Adrenal gland (tissue), 12 donors: ENCODE results near the gene MEOX1. TPM values are rescaled to one million over a fixed set of nuclear protein-coding genes. Genes with fewer than 3 reads are reported as not detected.
"Not testable (repeated sequence)": the region's sequence is repeated elsewhere in the genome, so short reads cannot be mapped to it uniquely, and the experiment has no call there.

Experiments used
- DNase-seq, 7 donors: peaks; one replicate each; pipeline ENCODE4 v3.0.0-alpha.2; 2019 to 2020
- H3K27ac ChIP-seq, 5 donors: fragments of 200-600 bp; sonication (generic) in 4 of 5; 1 replicate in 3 of 5; 2 replicates in 2 of 5; pipeline versions ENCODE4 v1.5.1 to v1.8.0; 2016 to 2020; ENCODE audit warnings: mild to moderate bottlenecking in 1 of 5
- H3K27me3 ChIP-seq: fragments of 200-600 bp; 2 replicates; pipeline ENCODE4 v1.8.0; 2021
- H3K36me3 ChIP-seq, 2 donors: fragments of 200-600 bp; replicated peaks in 1 of 2; 1 replicate in 1 of 2; 2 replicates in 1 of 2; pipeline versions ENCODE4 v1.5.1 to v1.8.0; 2018 to 2022
- H3K4me1 ChIP-seq, 2 donors: fragments of 200-600 bp; replicated peaks in 1 of 2; 1 replicate in 1 of 2; 2 replicates in 1 of 2; pipeline versions ENCODE4 v1.5.1 to v1.8.0; 2018 to 2021
- H3K4me3 ChIP-seq, 4 donors: fragments of 200-600 bp; sonication (generic) in 3 of 4; one replicate each; pipeline ENCODE4 v1.5.1; 2016 to 2018
- H3K9me3 ChIP-seq, 3 donors: fragments of 200-600 bp; sonication (generic) in 1 of 3; replicated peaks in 1 of 3; 1 replicate in 2 of 3; 2 replicates in 1 of 3; pipeline versions ENCODE4 v1.5.1 to v1.8.0; 2016 to 2021
- CTCF ChIP-seq, 6 experiments: fragments of 450-650 bp in 4 of 6; fragments of 200-600 bp in 2 of 6; sonication (generic) in 1 of 6; IDR thresholded peaks; 1 replicate in 5 of 6; 2 replicates in 1 of 6; pipeline versions ENCODE4 v1.5.1 to v1.8.0; 2016 to 2021; ENCODE audit warnings: antibody characterized with exemption in 6 of 6, mild to moderate bottlenecking in 2 of 6, moderate library complexity in 1 of 6
- POLR2A ChIP-seq, 2 donors: fragments of 450-650 bp; IDR thresholded peaks; one replicate each; pipeline ENCODE4 v1.6.1; 2017; ENCODE audit warnings: antibody characterized with exemption in 2 of 2, mild to moderate bottlenecking in 2 of 2, moderate library complexity in 1 of 2
- WGBS, 4 donors: extraction: QIAGEN DNeasy Blood & Tissue Kit in 2 of 4; methylation state at CpG; one replicate each; pipeline versions ENCODE4 v1.1.5 to v1.1.7; 2013 to 2017; 5-methylcytosine and 5-hydroxymethylcytosine counted together
- intact Hi-C, 2 donors: fragments of 100-400 bp; cut with DNase I; formaldehyde crosslinking; loops; one replicate each; pipeline versions ENCODE4 v1.14.1 to v1.15.0; 2022 to 2023
- polyA plus RNA-seq, 3 donors: library from polyadenylated mRNA; stranded (reverse); fragments of 200-250 nt in 2 of 3; fragments of 350-450 nt in 1 of 3; fragmentation: Illumina TruSeq in 1 of 3; extraction: RNeasy Lipid Tissue Mini Kit (QIAGEN cat#74804) in 1 of 3; gene quantifications; one replicate each; pipeline ENCODE4 v1.2.3, GENCODE V29; 2013 to 2014
- total RNA-seq, 9 donors: library from RNA; depleted of rRNA in 4 of 9; stranded (reverse); fragments of >200 nt in 4 of 9; fragments of 120-200 nt in 1 of 9; fragmentation: NEBNext Ultra II Directional in 1 of 9; extraction: Animal tissue kit (Norgen Biotek cat#: 25700) in 1 of 9; gene quantifications; one replicate each; pipeline versions ENCODE4 v1.1.0 to v1.2.4, GENCODE V29; 2013 to 2023
- donor health status: healthy with polysubstance abuse.
- donor health status: Bipolar disorder and iron deficiency.
- donor health status: DM: yes; HTN: yes; CAD: no.
- donor health status: DM: no; HTN: no; CAD: no.
- donor health status: DM: no; HTN: no; CAD: no.
- donor health status: DM: yes; HTN: yes; CAD: no.

The MEOX1 gene
- total and polyA plus RNA-seq, 12 donors, result 0.11 to 6.6 (median 0.40) TPM; not detected in 2

- Histone ChIP-seq H3K27ac (no peak overlapping the region), H3K27me3 (no peaks in the 10 kb centered on the region), H3K4me1 (peaks cover 0 to 6% of the 10 kb centered on the region in 2 donors), H3K4me3 (no peak overlapping the region), H3K36me3 (no peaks in the 10 kb centered on the region), H3K9me3 (no peaks in the 10 kb centered on the region)
- WGBS, 4 donors, result 86 to 93% (median 90%) methylated on average over 1 of the region's 1 CpG
- intact Hi-C loops, result no loop called here
- TF ChIP-seq POLR2A (IDR thresholded peaks at IDR 0.05) (no peak), CTCF (IDR thresholded peaks at IDR 0.05) (no peak)
- DNase-seq, result no peak
Observed at GRCh38 chr17:43604549-43604948, 57.2 kb downstream of the MEOX1 start.

- Histone ChIP-seq H3K27me3 (no peaks in the 10 kb centered on the region), H3K9me3 (no peaks in the 10 kb centered on the region), H3K4me3 (no peak overlapping the region), H3K4me1 (peaks cover 0 to 7% of the 10 kb centered on the region in 2 donors), H3K36me3 (no peaks in the 10 kb centered on the region), H3K27ac (no peak overlapping the region)
- intact Hi-C loops, result no loop called here
- DNase-seq, result no peak
- WGBS, 4 donors, result 89 to 100% (median 100%) methylated on average over 1 of the region's 1 CpG
- TF ChIP-seq CTCF (IDR thresholded peaks at IDR 0.05), result no peak
- TF ChIP-seq POLR2A (IDR thresholded peaks at IDR 0.05), result no peak
Observed at GRCh38 chr17:43603321-43603720, 58.4 kb downstream of the MEOX1 start.

GRCh38 chr17:43602556-43602955 lies 59.2 kb downstream of the MEOX1 start:
- H3K9me3 ChIP-seq, H3K4me3 ChIP-seq, H3K4me1 ChIP-seq, H3K27ac ChIP-seq, DNase-seq, H3K36me3 ChIP-seq, intact Hi-C loops, H3K27me3 ChIP-seq: not testable (repeated sequence)
- WGBS, 4 donors, result 88 to 91% (median 90%) methylated on average over 4 of the region's 4 CpGs

GRCh38 chr17:43601280-43602039 lies 60.3 kb downstream of the MEOX1 start:
- Histone ChIP-seq H3K36me3 (no peaks in the 10 kb centered on the region), H3K27me3 (no peaks in the 10 kb centered on the region), H3K4me3 (no peak overlapping the region), H3K9me3 (no peaks in the 10 kb centered on the region), H3K27ac (no peak overlapping the region), H3K4me1 (peaks cover 0 to 7% of the 10 kb centered on the region in 2 donors)
- no peak for DNase-seq
- intact Hi-C loops, result no loop called here
- no peak for TF ChIP-seq POLR2A (IDR thresholded peaks at IDR 0.05)
- TF ChIP-seq CTCF (IDR thresholded peaks at IDR 0.05), result no peak
- 80 to 92% (median 88%) methylated on average over 8 to 10 of the region's 10 CpGs for WGBS, 4 donors

- no peaks in the 10 kb centered on the region for H3K9me3 ChIP-seq
- no peak for TF ChIP-seq CTCF (IDR thresholded peaks at IDR 0.05)
- TF ChIP-seq POLR2A (IDR thresholded peaks at IDR 0.05), result no peak
- peak in 6 of 7 donors; percentile 43 to 77 (median 69) for DNase-seq
- no peak overlapping the region for H3K4me3 ChIP-seq
- no peaks in the 10 kb centered on the region for H3K27me3 ChIP-seq
- no peak overlapping the region for H3K27ac ChIP-seq
- H3K36me3 ChIP-seq, result no peaks in the 10 kb centered on the region
- WGBS, 4 donors, result 48 to 72% (median 66%) methylated on average over 3 of the region's 3 CpGs
- intact Hi-C loops, result no loop called here
- peaks cover 0 to 7% of the 10 kb centered on the region in 2 donors for H3K4me1 ChIP-seq
Observed at GRCh38 chr17:43599835-43600234, 61.9 kb downstream of the MEOX1 start.
